Right atrium auricular region (tissue), 2 donors: ENCODE measurements around the gene PAX7. TPM values are rescaled to one million over a fixed set of nuclear protein-coding genes. Genes with fewer than 3 reads are reported as not detected.

Experiments
- DNase-seq: peaks from one replicate; pipeline ENCODE4 v3.0.0-alpha.2; 2019; ENCODE audit warnings: low spot score
- H3K27ac ChIP-seq, 2 donors: fragments of 200-600 bp; sonication (generic); 1 replicate in 1 of 2; 2 replicates in 1 of 2; pipeline ENCODE4 v1.5.1; 2016 to 2019
- H3K27me3 ChIP-seq, 2 donors: fragments of 200-600 bp; sonication (generic); one replicate each; pipeline versions ENCODE4 v1.5.1 to v1.6.0; 2017 to 2019
- H3K36me3 ChIP-seq: fragments of 200-600 bp; sonication (generic); one replicate; pipeline ENCODE4 v1.5.1; 2016
- H3K4me1 ChIP-seq, 2 donors: fragments of 200-600 bp; sonication (generic); one replicate each; pipeline versions ENCODE4 v1.5.1 to v1.6.0; 2017 to 2019
- H3K4me3 ChIP-seq, 2 donors: fragments of 200-600 bp; sonication (generic); 1 replicate in 1 of 2; 2 replicates in 1 of 2; pipeline ENCODE4 v1.5.1; 2017 to 2019; ENCODE audit warnings: mild to moderate bottlenecking in 1 of 2, moderate library complexity in 1 of 2
- H3K9me3 ChIP-seq, 2 donors: fragments of 200-600 bp; sonication (generic); one replicate each; pipeline ENCODE4 v1.5.1; 2019
- total RNA-seq, 2 donors: library from RNA; depleted of rRNA; stranded (reverse); fragments of >200 nt; gene quantifications; one replicate each; pipeline ENCODE4 v1.1.0, GENCODE V29; 2016
- TF ChIP-seq, protein P1 (sequence below), 2 donors: fragments of 200-600 bp; sonication (generic); IDR thresholded peaks; one replicate each; pipeline ENCODE4 v1.5.1; 2019; ENCODE audit warnings: antibody characterized with exemption in 2 of 2

The PAX7 gene
- total RNA-seq, 2 donors from 2014 or later, result not detected

DNA sequence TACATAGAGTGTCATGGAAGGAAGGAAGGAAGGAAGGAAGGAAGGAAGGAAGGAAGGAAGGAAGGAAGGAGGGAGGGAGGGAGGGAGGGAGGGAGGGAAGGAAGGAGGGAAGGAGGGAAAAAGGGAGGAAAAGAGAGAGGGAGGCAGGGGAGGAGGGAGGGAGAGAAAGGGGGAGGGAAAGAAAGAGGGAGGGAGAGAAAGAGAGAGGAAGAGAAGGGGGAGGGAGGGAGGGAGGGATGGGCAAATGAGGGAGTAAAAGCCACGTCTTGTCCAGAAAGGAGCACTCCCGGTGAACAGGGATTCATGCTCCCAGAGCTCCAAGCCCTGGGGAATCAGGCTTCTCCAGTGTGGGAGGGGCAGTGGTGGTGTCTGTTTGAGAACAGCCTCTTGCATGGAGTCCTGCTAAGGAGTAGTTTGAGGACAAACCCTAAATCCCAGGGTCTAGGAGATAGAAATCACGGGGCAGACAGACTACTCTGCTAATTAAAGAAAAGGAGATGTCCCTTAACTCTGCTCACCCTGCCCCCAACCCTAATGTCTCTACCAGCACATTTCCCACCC lies 157.3 kb downstream of the PAX7 start:
- Histone ChIP-seq H3K9me3 (peaks cover 0 to 11% of the 10 kb centered on the region in 2 donors), H3K36me3 (no peaks in the 10 kb centered on the region), H3K4me3 (no peak overlapping the region), H3K27ac (no peak overlapping the region), H3K4me1 (no peaks in the 10 kb centered on the region), H3K27me3 (no peaks in the 10 kb centered on the region)
- TF ChIP-seq, protein P1, sequence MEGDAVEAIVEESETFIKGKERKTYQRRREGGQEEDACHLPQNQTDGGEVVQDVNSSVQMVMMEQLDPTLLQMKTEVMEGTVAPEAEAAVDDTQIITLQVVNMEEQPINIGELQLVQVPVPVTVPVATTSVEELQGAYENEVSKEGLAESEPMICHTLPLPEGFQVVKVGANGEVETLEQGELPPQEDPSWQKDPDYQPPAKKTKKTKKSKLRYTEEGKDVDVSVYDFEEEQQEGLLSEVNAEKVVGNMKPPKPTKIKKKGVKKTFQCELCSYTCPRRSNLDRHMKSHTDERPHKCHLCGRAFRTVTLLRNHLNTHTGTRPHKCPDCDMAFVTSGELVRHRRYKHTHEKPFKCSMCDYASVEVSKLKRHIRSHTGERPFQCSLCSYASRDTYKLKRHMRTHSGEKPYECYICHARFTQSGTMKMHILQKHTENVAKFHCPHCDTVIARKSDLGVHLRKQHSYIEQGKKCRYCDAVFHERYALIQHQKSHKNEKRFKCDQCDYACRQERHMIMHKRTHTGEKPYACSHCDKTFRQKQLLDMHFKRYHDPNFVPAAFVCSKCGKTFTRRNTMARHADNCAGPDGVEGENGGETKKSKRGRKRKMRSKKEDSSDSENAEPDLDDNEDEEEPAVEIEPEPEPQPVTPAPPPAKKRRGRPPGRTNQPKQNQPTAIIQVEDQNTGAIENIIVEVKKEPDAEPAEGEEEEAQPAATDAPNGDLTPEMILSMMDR (IDR thresholded peaks at IDR 0.05), result no peak
- no peak for DNase-seq

DNA sequence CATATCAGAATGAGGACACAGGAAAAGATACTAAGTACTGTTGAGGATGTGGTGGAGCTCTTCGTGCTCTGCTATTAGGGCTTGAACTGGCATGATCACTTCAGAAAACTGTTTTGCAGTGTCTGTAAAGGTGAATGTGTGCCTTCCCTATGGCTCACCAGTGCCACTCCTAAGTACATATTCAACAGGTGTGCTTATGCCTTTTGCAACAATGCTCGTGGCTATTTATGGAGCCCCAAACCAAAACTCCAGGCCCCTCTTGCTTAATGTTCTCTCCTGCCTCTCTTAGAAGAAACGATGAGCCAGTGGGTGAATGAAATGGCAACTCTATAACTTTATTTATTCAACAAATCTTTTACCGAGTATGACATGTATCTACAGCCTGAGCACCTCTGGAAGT lies 158.6 kb downstream of the PAX7 start:
- Histone ChIP-seq H3K9me3 (peaks cover 0 to 14% of the 10 kb centered on the region in 2 donors), H3K27me3 (no peaks in the 10 kb centered on the region), H3K4me1 (no peaks in the 10 kb centered on the region), H3K27ac (no peak overlapping the region), H3K36me3 (no peaks in the 10 kb centered on the region), H3K4me3 (no peak overlapping the region)
- no peak for DNase-seq
- TF ChIP-seq, protein P1 (IDR thresholded peaks at IDR 0.05), result no peak

DNA sequence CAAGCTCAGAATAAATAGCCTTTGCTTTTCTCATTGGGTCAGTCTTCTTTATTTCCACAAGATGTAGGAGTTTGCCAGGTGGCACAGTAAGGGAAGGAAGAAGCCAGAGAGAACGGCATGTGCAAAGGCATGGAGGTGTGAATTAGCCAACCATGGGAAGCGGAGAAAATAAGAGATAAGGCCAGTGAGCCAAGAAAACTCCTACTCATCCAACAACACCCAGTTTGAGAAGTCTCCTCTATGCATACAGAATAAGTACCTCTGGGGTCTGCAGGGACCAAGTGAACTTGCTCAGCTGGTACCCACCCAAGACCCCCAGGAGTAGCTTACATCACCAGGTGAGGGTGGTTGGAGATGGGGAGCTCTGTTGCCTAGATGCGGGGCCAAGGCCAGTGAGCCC lies 162.1 kb downstream of the PAX7 start:
- TF ChIP-seq, protein P1 (IDR thresholded peaks at IDR 0.05), result no peak
- Histone ChIP-seq H3K4me1 (no peaks in the 10 kb centered on the region), H3K9me3 (peaks cover 0 to 14% of the 10 kb centered on the region in 2 donors), H3K4me3 (no peak overlapping the region), H3K27me3 (no peaks in the 10 kb centered on the region), H3K36me3 (no peaks in the 10 kb centered on the region), H3K27ac (no peak overlapping the region)
- no peak for DNase-seq

DNA sequence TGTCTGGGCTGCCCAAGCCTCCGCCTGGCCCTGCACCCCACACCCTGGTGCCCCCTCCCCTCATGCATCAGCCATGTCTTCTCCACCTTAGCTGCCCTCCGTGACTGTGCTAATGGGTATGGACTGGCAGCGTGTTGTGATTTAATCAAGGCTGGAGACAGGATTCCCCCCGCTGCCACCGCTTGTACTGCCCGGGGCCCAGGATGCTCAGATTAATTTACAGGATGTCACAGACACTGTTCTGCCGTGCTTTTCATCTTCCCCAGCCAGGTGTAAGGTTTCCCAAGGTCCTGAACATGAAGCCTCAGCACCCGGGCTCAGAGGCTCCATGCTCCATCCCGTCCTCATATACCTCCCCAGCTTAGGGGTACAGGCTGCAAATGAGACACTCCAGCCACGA lies 162.5 kb downstream of the PAX7 start:
- H3K27ac ChIP-seq, result no peak overlapping the region
- peaks cover 0 to 14% of the 10 kb centered on the region in 2 donors for H3K9me3 ChIP-seq
- TF ChIP-seq, protein P1 (IDR thresholded peaks at IDR 0.05), result no peak
- H3K27me3 ChIP-seq, result no peaks in the 10 kb centered on the region
- no peaks in the 10 kb centered on the region for H3K4me1 ChIP-seq
- no peaks in the 10 kb centered on the region for H3K36me3 ChIP-seq
- no peak for DNase-seq
- no peak overlapping the region for H3K4me3 ChIP-seq

DNA sequence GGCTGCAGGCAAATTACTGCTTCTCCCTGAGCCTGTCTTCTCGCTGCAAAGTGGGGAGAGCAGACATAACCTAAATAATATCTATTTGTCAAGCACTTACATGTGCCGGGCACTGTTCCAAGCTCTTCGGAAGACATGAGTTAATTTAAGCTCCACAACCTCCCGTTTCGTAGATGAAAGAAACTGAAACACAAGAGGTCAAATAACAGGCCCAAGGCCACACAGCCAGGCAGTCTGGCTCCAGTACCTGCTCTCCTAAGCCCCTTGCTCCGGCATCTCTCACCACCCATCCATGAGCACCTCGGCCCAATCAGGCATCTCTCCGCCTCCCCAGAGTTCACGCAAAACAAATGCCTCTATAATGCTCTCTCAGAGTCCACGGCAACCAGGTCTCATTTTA lies 163.4 kb downstream of the PAX7 start:
- H3K27me3 ChIP-seq, result no peaks in the 10 kb centered on the region
- H3K4me1 ChIP-seq, result no peaks in the 10 kb centered on the region

More for the DNA sequence above, 163.4 kb downstream of the PAX7 start:
- Histone ChIP-seq H3K9me3 (peaks cover 0 to 12% of the 10 kb centered on the region in 2 donors), H3K4me3 (no peak overlapping the region), H3K27ac (no peak overlapping the region), H3K36me3 (no peaks in the 10 kb centered on the region)
- DNase-seq, result no peak
- TF ChIP-seq, protein P1 (IDR thresholded peaks at IDR 0.05), result no peak
